Kidney capillary endothelial cell (primary cell): ENCODE measurements around the gene MTX3.
A peak's percentile ranks its signal among the peaks of the same experiment; 100 is the strongest.

ENCODE experiments used
- DNase-seq: peaks from one replicate; pipeline ENCODE4 v3.0.0-alpha.2; 2018; ENCODE audit warnings: low spot score

Gene MTX3

GRCh38 chr5:79990598-79991507, at the start of gene MTX3:
Gene MTX3, minus strand, starts transcription at chr5:79991262. Its CDS starts 24 bp downstream, at chr5:79991238.
- peak; percentile 57 for DNase-seq

GRCh38 chr5:80039650-80040049, 48.6 kb upstream of the MTX3 start:
- no peak for DNase-seq

GRCh38 chr5:80037366-80037765, 46.3 kb upstream of the MTX3 start:
- no peak for DNase-seq

GRCh38 chr5:80036615-80037014, 45.6 kb upstream of the MTX3 start:
- DNase-seq, result no peak

- DNase-seq, result no peak
Observed at GRCh38 chr5:80035839-80036238, 44.8 kb upstream of the MTX3 start.

- DNase-seq, result no peak
Observed at GRCh38 chr5:80034962-80035821, 44.1 kb upstream of the MTX3 start, which contains the start of gene THBS4. Gene THBS4, plus strand, starts transcription at chr5:80035348. Its CDS starts 190 bp downstream, at chr5:80035538.

GRCh38 chr5:80034559-80034958, 43.5 kb upstream of the MTX3 start:
- no peak for DNase-seq

GRCh38 chr5:80033513-80033912, 42.5 kb upstream of the MTX3 start:
- DNase-seq, result no peak

GRCh38 chr5:80031109-80031508, 40.0 kb upstream of the MTX3 start:
- DNase-seq, result no peak

- no peak for DNase-seq
Observed at GRCh38 chr5:80026841-80027240, 35.8 kb upstream of the MTX3 start.

GRCh38 chr5:80025069-80025468, 34.0 kb upstream of the MTX3 start:
- no peak for DNase-seq

GRCh38 chr5:80010754-80011392, 19.8 kb upstream of the MTX3 start:
- DNase-seq, result no peak

GRCh38 chr5:80008995-80009765, 18.1 kb upstream of the MTX3 start:
- no peak for DNase-seq

- DNase-seq, result no peak
Observed at GRCh38 chr5:80002677-80003076, 11.6 kb upstream of the MTX3 start.

- DNase-seq, result no peak
Observed at GRCh38 chr5:79999722-80000121, 8.7 kb upstream of the MTX3 start.

- DNase-seq, result no peak
Observed at GRCh38 chr5:79992891-79993657, 2.0 kb upstream of the MTX3 start.

- no peak for DNase-seq
Observed at GRCh38 chr5:79990205-79990597, 861 bp downstream of the MTX3 start.

GRCh38 chr5:79986260-79986659, 4.8 kb downstream of the MTX3 start:
- DNase-seq, result no peak

- DNase-seq, result no peak
Observed at GRCh38 chr5:79985288-79985687, 5.8 kb downstream of the MTX3 start.

GRCh38 chr5:79984363-79984762, 6.7 kb downstream of the MTX3 start:
- DNase-seq, result no peak

- DNase-seq, result no peak
Observed at GRCh38 chr5:79983618-79984017, 7.4 kb downstream of the MTX3 start.
